Keratinocyte (primary cell): ENCODE data around the gene LYL1.

ENCODE experiments used
- CTCF ChIP-seq, 3 experiments: IDR thresholded peaks in 1 of 3; conservative IDR thresholded peaks in 1 of 3; optimal IDR thresholded peaks in 1 of 3; 2 replicates in 2 of 3; 3 replicates in 1 of 3; pipeline versions ENCODE3 to v1.5.1; 2011; ENCODE audit warnings: low read length in 3 of 3, mild to moderate bottlenecking in 3 of 3, moderate library complexity in 2 of 3, control low read depth in 1 of 3, inconsistent platforms in 1 of 3; ENCODE audit not compliant: insufficient read depth in 2 of 3; ENCODE audit errors: extremely low read depth in 1 of 3
- EZH2 ChIP-seq: IDR thresholded peaks from one replicate; pipeline ENCODE4 v1.6.1; 2012; ENCODE audit warnings: inconsistent platforms, mild to moderate bottlenecking, low read length, moderate library complexity

- TF ChIP-seq CTCF (optimal IDR thresholded peaks at IDR 0.05 in 1 of 3, IDR thresholded peaks at IDR 0.05 in 1 of 3, conservative IDR thresholded peaks at IDR 0.05 in 1 of 3; ENCODE audit: extremely low read depth in 1 of 3, insufficient read depth in 2 of 3, low read length in 3 of 3) (no peak), EZH2 (no peak)
Measured at GRCh38 chr19:13120817-13121216, 18.2 kb upstream of the LYL1 start.
